Measurements from ENCODE around the gene PGM2L1.

DNA sequence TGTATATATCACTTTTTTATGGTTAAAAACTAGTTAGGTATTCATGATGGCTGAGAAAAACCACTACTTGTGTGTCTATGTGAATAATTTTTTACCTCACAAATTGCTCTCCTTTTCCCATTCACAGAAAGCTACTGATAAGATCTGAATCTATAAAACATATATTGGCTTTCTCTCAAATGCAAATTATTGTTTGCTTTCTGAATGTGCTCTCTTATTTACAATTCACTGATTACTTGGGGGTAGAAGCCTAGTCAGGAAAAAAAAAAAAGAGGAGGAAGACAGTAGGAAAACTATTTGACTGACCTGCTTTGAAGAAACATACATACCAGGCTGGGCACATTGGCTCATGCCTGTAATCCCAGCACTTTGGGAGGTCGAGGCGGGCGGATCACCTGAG lies 20.5 kb downstream of the PGM2L1 start:
- TF ChIP-seq CTCF (conservative IDR thresholded peaks at IDR 0.05; ENCODE audit: low read depth, low read length) (no peak), POLR2A (IDR thresholded peaks at IDR 0.05; ENCODE audit: low read depth, low read length) (no peak), USF2 (IDR thresholded peaks at IDR 0.05; ENCODE audit: low read depth, low read length) (no peak), RCOR1 (IDR thresholded peaks at IDR 0.05; ENCODE audit: insufficient replicate concordance, low read length) (no peak), SMC3 (IDR thresholded peaks at IDR 0.05; ENCODE audit: low read depth, low read length) (no peak), MAFK (IDR thresholded peaks at IDR 0.05; ENCODE audit: low read depth, low read length) (no peak), RAD21 (IDR thresholded peaks at IDR 0.05; ENCODE audit: low read length) (no peak), CHD1 (IDR thresholded peaks at IDR 0.05; ENCODE audit: low read depth, low read length) (no peak), BHLHE40 (IDR thresholded peaks at IDR 0.05; ENCODE audit: low read depth, low read length) (no peak)
